A549 (cell line): ENCODE results near the gene ZMYND12.

ENCODE experiments used
- CHD2 ChIP-seq: fragments of 150-350 bp; IDR thresholded peaks from 2 replicates; pipeline ENCODE4 v1.6.1; 2014; ENCODE audit warnings: low read length; ENCODE audit not compliant: partially characterized antibody
- CTCF ChIP-seq: fragments of >200 bp; sonication (Bioruptor Twin); formaldehyde crosslinking; IDR thresholded peaks from 3 replicates; pipeline ENCODE4 v1.5.1; 2016
- GATA3 ChIP-seq: IDR thresholded peaks from 2 replicates; pipeline ENCODE4 v1.6.1; 2012; ENCODE audit warnings: borderline replicate concordance
- HMGXB4 ChIP-seq: fragments of 250-450 bp; sonication (Bioruptor Pico); IDR thresholded peaks from 2 replicates; pipeline ENCODE4 v1.5.0; 2021; ENCODE audit warnings: mild to moderate bottlenecking, moderate library complexity, borderline replicate concordance
- POLR2A ChIP-seq: IDR thresholded peaks from 2 replicates; pipeline ENCODE4 v1.6.1; 2012; ENCODE audit warnings: mild to moderate bottlenecking, low read length
- RCOR1 ChIP-seq: fragments of 150-350 bp; IDR thresholded peaks from 2 replicates; pipeline ENCODE4 v1.6.1; 2014; ENCODE audit warnings: antibody characterized with exemption, low read length, low read depth
- TF ChIP-seq, protein P1 (sequence below): fragments of 450-650 bp; IDR thresholded peaks from 2 replicates; pipeline ENCODE4 v1.6.1; 2014; ENCODE audit warnings: antibody characterized with exemption

DNA sequence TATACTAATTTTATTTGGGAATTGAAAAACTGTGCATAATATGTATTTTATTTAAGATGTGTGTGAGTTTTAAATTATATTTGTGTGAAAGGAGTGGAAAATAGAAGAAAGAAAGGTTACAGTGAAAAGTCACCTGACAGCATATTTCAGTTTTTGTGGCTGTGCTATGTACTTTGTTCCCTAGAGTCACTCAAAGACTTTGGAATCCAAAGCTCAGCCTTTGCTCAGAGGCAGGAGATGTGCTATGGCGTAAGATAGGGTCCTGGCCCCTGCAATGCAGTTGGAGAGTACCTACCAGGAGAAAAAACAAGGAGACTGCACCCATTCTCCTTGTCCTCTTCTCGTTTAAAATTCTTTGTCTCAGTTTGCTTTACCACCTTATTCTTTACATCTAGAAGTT, 10.2 kb upstream of the ZMYND12 start:
- TF ChIP-seq CTCF (no peak), GATA3 (no peak), CHD2 (no peak), POLR2A (no peak), HMGXB4 (CRISPR knock-in tag) (no peak), RCOR1 (no peak)
- TF ChIP-seq, protein P1, sequence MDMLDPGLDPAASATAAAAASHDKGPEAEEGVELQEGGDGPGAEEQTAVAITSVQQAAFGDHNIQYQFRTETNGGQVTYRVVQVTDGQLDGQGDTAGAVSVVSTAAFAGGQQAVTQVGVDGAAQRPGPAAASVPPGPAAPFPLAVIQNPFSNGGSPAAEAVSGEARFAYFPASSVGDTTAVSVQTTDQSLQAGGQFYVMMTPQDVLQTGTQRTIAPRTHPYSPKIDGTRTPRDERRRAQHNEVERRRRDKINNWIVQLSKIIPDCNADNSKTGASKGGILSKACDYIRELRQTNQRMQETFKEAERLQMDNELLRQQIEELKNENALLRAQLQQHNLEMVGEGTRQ = no peak
